HepG2 (cell line): ENCODE data around the gene IFT27.

Experiments
- ATF3 ChIP-seq: sonication (generic); formaldehyde crosslinking; IDR thresholded peaks from 2 replicates; pipeline ENCODE4 v1.4.0; 2020; ENCODE audit warnings: missing genetic modification reagents
- CTCF ChIP-seq: sonication (generic); formaldehyde crosslinking; IDR thresholded peaks from 2 replicates; pipeline ENCODE4 v1.5.0; 2020; ENCODE audit warnings: mild to moderate bottlenecking, missing genetic modification reagents, moderate library complexity
- NFIB ChIP-seq: sonication (generic); formaldehyde crosslinking; IDR thresholded peaks from 2 replicates; pipeline ENCODE4 v1.9.0; 2021; ENCODE audit warnings: missing genetic modification reagents, mild to moderate bottlenecking, borderline replicate concordance
- POLR2A ChIP-seq, 2 experiments: IDR thresholded peaks; 2 replicates each; pipeline ENCODE4 v1.6.1; 2011; ENCODE audit warnings: low read depth in 2 of 2, low read length in 2 of 2, mild to moderate bottlenecking in 1 of 2, moderate library complexity in 1 of 2; ENCODE audit not compliant: insufficient read depth in 1 of 2
- POLR2G ChIP-seq: fragments of 200-400 bp; formaldehyde crosslinking; IDR thresholded peaks from 2 replicates; pipeline ENCODE4 v1.6.1; 2018; ENCODE audit warnings: mild to moderate bottlenecking, low read depth, low read length, moderate library complexity
- THRA ChIP-seq: sonication (generic); formaldehyde crosslinking; IDR thresholded peaks from 2 replicates; pipeline ENCODE4 v1.4.0; 2020; ENCODE audit warnings: missing genetic modification reagents, borderline replicate concordance
- ZBTB33 ChIP-seq: sonication (generic); formaldehyde crosslinking; IDR thresholded peaks from 2 replicates; pipeline ENCODE4 v1.4.0; 2020; ENCODE audit warnings: missing genetic modification reagents
- ZBTB4 ChIP-seq: sonication (generic); formaldehyde crosslinking; IDR thresholded peaks from 2 replicates; pipeline ENCODE4 v1.4.0; 2020; ENCODE audit warnings: missing genetic modification reagents, mild to moderate bottlenecking, borderline replicate concordance
- ZNF281 ChIP-seq: sonication (generic); formaldehyde crosslinking; IDR thresholded peaks from 2 replicates; pipeline ENCODE4 v1.4.0; 2020; ENCODE audit warnings: missing genetic modification reagents, borderline replicate concordance
- ZNF318 ChIP-seq: sonication (generic); formaldehyde crosslinking; IDR thresholded peaks from 2 replicates; pipeline ENCODE4 v1.4.0; 2020; ENCODE audit warnings: mild to moderate bottlenecking, missing genetic modification reagents
- ZNF337 ChIP-seq: sonication (generic); formaldehyde crosslinking; IDR thresholded peaks from 2 replicates; pipeline ENCODE4 v1.5.1; 2020; ENCODE audit warnings: missing genetic modification reagents, low read depth, mild to moderate bottlenecking, borderline replicate concordance
- ZZZ3 ChIP-seq: sonication (generic); formaldehyde crosslinking; IDR thresholded peaks from 2 replicates; pipeline ENCODE4 v1.4.0; 2020; ENCODE audit warnings: missing genetic modification reagents, mild to moderate bottlenecking, borderline replicate concordance

GRCh38 chr22:36762687-36763260, 13.1 kb downstream of the IFT27 start:
- TF ChIP-seq POLR2G (no peak), NFIB (CRISPR knock-in tag) (no peak), ZZZ3 (CRISPR knock-in tag) (no peak), ZNF337 (CRISPR knock-in tag) (no peak), POLR2A (IDR thresholded peaks at IDR 0.05; ENCODE audit: insufficient read depth in 1 of 2, low read depth in 2 of 2, low read length in 2 of 2) (no peak), ZBTB33 (CRISPR knock-in tag) (no peak), ZNF318 (CRISPR knock-in tag) (no peak), ZBTB4 (CRISPR knock-in tag) (no peak), ATF3 (CRISPR knock-in tag) (no peak), CTCF (CRISPR knock-in tag) (no peak), THRA (CRISPR knock-in tag) (no peak), ZNF281 (CRISPR knock-in tag) (no peak)
